Omental fat pad (tissue), 4 donors: ENCODE data around the gene CMC2. TPM values are rescaled to one million over a fixed set of nuclear protein-coding genes. Genes with fewer than 3 reads are reported as not detected.

Experiments
- ATAC-seq: fragments of 150-250 bp; one replicate; pipeline ENCODE4 v1.9.1; 2016; ENCODE audit warnings: mild to moderate bottlenecking, moderate library complexity; ENCODE audit not compliant: low FRiP score
- DNase-seq: peaks from one replicate; pipeline ENCODE4 v3.0.0-alpha.2; 2019; ENCODE audit warnings: low spot score
- CTCF ChIP-seq, 3 donors: fragments of 450-650 bp; IDR thresholded peaks; one replicate each; pipeline ENCODE4 v1.5.1; 2016 to 2017; ENCODE audit warnings: antibody characterized with exemption in 3 of 3, mild to moderate bottlenecking in 3 of 3, moderate library complexity in 2 of 3
- total RNA-seq, 4 donors: library from RNA; depleted of rRNA; stranded (reverse); fragments of >200 nt; gene quantifications; one replicate each; pipeline ENCODE4 v1.1.0, GENCODE V29; 2016

CMC2 gene
- total RNA-seq, 4 donors from 2014 or later = 32.9 to 43.5 (median 34.0) TPM

- no peak for ATAC-seq
- no peak for DNase-seq
- TF ChIP-seq CTCF (IDR thresholded peaks at IDR 0.05) = no peak
Observed at GRCh38 chr16:81036751-81037350, 30.2 kb upstream of the CMC2 start.

GRCh38 chr16:81035975-81036750 lies 29.5 kb upstream of the CMC2 start:
- TF ChIP-seq CTCF (IDR thresholded peaks at IDR 0.05) = no peak
- DNase-seq (no peak), ATAC-seq (peak; percentile 73)

- DNase-seq = peak; percentile 39
- peak; percentile 97 for ATAC-seq
- peak in 2 of 3 donors; percentile 96 to 97 for TF ChIP-seq CTCF (IDR thresholded peaks at IDR 0.05)
Observed at GRCh38 chr16:81035398-81035974, 28.8 kb upstream of the CMC2 start, which contains the start of gene ATMIN. ATMIN (plus strand) TSS chr16:81035842; CDS start chr16:81035871, 29 bp downstream.

GRCh38 chr16:81029930-81030604 lies 23.4 kb upstream of the CMC2 start:
- ATAC-seq (no peak), DNase-seq (no peak)
- TF ChIP-seq CTCF (IDR thresholded peaks at IDR 0.05) = no peak

GRCh38 chr16:81026429-81026828 lies 19.7 kb upstream of the CMC2 start:
- TF ChIP-seq CTCF (IDR thresholded peaks at IDR 0.05) = no peak
- no peak for ATAC-seq
- no peak for DNase-seq

- DNase-seq (no peak), ATAC-seq (no peak)
- no peak for TF ChIP-seq CTCF (IDR thresholded peaks at IDR 0.05)
Observed at GRCh38 chr16:81018496-81018895, 11.8 kb upstream of the CMC2 start.
